Measurements from ENCODE around the gene RIT1. TPM values are rescaled to one million over a fixed set of nuclear protein-coding genes. Genes with fewer than 3 reads are reported as not detected.
"Not testable (repeated sequence)": the region's sequence is repeated elsewhere in the genome, so short reads cannot be mapped to it uniquely, and the experiment has no call there.

Gene RIT1
- total RNA-seq, 1 donor from 2014 or later, result 37.7 TPM

DNA sequence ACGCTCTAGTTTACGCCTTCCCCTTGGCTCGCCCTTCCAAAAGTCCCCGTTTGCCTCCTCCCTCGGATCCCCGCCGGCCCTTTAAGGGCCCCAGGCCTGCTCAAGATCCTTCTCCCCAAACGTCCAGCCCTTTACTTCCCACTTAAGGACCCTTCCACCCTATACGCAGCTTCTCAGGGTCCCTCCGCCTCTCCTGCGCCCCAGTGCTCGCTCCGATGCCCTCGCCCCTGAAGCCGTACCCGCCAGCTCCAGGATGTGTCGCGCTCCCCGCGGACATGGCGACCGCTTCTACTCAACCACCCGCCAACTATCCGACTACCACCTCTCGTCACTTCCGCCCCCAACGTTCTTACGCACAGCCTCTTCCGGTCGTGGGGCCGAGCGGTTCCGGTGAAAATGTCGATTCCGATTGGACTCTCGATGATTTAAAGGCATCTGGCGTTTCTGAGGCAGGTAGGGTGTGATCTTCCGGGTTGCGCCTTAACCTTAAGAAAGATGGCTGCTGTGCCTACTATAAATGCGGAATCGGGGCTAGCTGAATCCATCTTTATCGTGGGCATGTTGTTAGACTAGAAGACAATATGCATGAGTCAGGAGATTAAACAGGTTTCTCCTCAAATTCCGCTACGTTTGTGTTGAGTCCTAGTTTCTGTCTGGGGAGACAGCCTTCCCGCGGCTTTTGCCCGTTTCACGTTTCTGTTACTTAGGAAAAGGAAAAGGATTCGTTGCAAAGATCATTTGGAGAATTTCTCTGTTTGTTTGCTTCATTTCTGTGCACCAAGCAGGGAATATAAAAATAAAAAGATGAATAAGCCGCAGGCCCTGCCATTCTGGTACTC lies 23.2 kb upstream of the RIT1 start, which contains the start of gene KHDC4:
KHDC4 (minus strand) TSS at position 317 of the 839 bp plus-strand sequence; CDS start at position 277, 40 bp downstream.
- peak; percentile 95 for DNase-seq (ENCODE audit: low read depth, low spot score)

DNA sequence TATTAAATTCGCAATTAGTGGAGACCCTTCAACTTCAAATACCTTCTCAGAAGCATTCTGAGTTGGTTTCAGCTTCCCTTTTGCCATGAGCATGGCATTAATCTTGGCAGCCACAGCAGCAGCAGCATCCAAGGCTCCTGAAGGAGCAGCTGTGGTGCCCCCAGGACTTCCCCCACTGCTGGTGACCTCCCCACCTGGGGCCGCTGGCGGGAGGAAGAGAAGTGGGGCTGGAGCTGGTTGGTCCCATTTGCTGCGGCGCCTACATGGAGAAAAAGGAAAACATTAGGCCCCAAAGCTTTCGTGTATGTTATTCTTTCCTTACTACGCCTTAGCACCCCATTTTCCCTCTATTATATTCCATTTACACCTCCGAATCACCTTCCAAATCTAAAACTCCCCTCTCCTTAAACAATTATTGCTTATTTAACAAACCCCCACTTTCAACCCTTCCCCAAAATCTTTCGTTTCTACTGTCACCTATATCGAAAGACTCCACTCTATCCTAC lies 22.5 kb upstream of the RIT1 start:
- DNase-seq (ENCODE audit: low read depth, low spot score), result no peak

DNA sequence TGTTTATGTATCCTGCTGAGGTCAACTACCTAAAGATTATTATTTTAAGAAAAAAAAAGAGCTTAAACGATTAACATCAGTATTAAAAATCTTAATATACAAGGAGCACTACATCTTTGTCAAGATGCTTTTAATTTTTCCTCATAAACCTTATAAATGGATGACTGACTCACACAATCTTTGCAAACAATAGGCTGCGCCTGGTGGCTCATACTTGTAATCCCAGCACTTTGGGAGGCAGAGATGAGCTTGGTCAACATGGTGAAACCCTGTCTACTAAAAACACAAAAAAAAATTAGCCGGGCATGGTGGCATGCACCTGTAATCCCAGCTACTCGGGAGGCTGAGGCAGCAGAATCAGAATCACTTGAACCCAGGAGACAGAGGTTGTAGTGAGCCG lies 21.3 kb upstream of the RIT1 start:
- DNase-seq (ENCODE audit: low read depth, low spot score), result no peak

DNA sequence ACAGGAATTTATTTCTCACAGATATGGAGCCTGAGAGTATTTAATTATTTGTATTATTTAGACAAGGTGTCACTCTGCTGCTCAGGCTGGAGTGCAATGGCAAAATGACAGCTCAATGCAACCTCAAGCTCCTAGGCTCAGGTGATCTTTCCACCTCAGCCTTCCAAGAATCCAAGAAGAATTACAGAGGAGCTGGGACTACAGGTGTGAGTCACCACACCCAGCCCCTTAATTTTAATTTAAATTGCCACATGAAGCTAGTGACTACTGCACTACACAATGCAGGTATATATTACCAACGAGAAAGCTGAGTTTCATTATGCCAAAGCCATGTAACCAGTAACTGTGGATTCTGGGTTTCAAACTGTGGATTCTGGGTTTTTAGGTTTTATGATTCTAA lies 20.9 kb upstream of the RIT1 start:
- no peak for DNase-seq (ENCODE audit: low read depth, low spot score)

DNA sequence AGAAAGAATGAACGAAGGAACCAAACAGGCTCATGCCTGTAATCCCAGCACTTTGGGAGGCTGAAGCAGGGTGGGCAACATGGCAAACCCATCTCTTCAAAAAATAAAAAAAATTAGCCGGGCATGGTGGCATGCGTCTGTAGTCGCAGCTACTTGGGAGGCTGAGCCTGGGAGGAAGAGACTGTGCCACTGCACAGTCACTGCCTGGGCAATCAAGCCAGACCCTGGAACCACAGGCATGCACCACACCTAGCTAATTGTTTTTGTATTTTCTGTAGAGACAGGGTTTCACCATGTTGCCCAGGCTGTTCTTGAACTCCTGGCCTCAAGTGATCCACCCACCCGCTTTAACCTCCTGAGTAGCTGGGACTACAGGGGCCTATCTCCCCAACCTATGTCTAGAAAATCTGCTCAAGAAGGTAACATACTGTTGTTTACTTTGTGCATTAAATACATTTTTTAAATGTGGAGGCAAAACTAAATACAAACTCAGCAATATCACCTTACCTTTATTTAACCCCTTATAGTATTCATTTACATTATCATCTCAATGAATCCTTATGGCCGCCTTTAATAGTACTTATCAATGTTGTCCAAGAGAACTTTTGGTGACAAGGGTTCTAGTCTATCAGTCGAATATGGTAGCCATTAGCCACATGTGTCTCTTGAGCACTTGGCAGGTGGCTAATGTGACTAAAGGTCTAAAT lies 20.3 kb upstream of the RIT1 start:
- DNase-seq (ENCODE audit: low read depth, low spot score), result no peak

DNA sequence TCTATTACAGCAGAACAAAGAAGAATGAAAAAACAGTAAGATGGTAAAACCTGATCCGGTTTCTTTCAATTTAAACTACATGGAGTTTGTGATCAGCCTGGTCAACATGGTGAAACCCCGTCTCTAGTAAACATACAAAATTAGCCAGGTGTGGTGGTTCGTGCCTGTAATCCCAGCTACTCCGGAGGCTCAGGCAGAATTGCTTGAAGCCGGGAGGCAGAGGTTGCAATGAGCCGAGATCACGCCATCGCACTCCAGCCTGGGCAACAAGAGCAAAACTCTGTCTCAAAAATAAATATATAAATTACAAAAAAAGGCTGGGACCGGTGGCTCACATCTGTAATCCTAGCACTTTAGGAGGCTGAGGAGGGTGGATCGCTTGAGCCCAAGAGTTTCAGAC lies 19.6 kb upstream of the RIT1 start:
- not testable (repeated sequence) for DNase-seq (ENCODE audit: low read depth, low spot score)

DNA sequence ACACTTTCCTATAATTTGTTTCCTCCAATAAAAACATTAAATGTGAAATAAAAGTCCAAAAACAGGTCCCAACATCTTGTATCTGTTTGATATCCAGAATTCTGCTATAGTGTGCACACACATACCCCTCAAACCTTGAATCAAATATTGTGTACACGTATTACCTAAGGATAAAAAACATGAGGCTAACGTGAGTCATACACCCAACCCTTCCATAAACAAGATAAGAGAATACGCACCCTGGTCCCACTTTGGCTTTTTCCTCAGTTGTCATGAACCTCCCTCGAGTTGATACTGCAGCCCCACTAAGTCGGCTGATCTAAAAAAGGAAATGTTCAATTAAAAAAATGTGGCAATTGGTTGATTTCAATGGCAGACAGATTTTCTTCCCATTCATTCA lies 17.9 kb upstream of the RIT1 start:
- no peak for DNase-seq (ENCODE audit: low read depth, low spot score)

DNA sequence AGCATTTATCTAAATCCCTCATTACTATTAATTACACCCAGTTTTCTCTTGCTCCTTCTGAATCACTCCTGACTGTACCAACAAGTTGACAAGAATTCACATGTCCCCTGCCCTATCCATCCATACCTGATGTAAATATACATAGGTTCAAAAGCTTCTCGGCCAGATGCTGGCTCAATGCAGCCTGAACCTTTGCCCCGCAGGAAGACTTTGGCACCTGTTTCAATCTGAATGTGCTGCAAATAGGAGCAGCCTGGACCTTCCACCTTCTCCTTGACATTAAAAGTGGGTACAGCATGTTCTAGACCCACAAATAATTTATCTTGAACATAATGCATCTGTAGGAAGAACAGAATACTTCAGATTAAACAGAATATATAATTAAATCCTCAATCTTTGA lies 14.4 kb upstream of the RIT1 start:
- DNase-seq (ENCODE audit: low read depth, low spot score), result no peak

DNA sequence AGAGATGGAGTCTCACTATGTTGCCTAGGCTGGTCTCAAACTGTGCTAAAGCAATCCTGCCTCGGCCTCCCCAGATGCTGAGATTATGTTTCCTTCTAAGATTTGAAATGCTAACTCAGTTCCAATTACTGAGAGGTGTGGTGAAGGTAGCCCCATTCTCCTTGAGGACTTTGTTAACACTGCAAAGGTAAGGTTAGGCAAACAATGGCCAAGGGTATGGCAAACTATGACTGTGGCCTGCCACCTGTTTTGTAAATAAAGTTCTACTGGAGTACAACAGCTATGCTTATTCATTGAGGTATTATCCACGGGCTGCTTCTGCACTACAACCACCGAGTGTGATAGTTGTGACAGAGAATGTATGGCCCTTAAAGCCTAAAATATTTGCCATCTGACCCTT lies 9.6 kb upstream of the RIT1 start:
- no peak for DNase-seq (ENCODE audit: low read depth, low spot score)

DNA sequence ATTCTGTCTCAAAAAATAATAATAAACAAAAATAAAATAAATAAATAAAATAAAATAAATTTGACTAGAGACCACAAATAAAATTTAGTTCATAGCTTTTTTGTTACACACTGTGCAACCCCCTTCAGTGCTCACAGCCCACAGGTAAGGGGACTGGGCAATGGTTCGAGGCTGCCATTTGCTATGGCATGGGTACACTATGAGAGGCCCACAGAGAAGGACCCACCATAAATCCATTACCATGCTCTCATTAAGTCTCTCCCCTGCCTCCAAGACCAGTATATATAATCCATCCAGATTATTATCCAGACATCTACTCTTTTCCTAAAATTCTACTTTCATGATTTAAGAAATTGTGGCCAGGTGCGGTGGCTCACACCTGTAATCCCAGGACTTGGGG lies 8.7 kb upstream of the RIT1 start:
- no peak for DNase-seq (ENCODE audit: low read depth, low spot score)

DNA sequence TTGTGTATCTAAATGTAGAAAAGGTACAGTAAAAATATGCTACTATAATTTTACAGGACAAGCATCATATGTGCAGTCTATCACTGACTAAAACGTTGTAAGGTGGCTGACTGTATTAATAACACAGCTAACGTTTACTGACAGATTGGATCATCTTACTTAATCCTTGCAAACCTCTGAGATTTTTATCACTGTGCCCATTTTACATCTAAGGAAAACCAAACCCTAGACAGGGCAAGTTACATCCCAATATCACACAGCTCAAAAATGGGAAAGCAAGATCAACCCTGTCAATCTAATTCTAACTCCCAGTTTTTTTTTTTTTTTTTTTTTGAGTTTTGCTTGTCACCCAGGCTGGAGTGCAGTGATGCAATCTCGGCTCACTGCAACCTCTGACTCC lies 7.5 kb upstream of the RIT1 start:
- DNase-seq (ENCODE audit: low read depth, low spot score), result no peak

DNA sequence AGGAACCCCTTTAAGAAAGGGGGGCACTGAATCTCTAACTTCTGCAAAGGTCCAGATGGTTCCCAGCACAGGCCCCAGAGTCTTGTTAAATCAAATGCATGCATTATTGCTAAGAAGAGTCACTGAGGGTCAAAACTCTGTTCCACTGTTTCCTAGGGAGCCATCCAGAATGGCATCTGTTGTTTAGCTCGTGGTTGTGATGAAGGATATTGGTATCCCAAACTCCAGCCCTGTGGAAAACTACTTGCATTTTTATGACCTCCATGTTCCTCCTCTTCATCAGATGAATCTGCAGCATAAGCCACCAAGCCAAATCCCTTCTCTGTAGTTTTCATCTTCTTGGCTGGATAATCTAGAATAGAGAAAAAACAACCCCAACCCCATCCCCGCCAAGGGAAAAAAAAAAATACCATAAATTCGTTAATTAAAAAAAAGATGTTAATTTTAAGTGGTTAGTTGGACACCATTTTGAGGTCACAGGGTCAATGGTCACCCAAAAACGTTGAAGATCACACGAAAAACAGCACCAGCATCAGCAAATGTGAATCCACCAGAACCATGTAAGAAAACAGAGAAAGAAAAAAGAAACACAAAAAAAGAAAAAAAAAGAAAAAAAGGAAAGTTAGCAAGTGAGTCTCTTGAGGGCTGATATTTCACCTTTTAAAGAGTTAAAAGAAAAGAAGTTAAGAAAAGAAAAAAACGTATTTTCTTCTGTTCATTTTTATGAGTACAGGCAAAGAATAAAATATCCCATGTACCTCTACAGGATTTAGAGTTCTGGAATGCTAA lies 3.0 kb upstream of the RIT1 start:
- DNase-seq (ENCODE audit: low read depth, low spot score), result no peak

DNA sequence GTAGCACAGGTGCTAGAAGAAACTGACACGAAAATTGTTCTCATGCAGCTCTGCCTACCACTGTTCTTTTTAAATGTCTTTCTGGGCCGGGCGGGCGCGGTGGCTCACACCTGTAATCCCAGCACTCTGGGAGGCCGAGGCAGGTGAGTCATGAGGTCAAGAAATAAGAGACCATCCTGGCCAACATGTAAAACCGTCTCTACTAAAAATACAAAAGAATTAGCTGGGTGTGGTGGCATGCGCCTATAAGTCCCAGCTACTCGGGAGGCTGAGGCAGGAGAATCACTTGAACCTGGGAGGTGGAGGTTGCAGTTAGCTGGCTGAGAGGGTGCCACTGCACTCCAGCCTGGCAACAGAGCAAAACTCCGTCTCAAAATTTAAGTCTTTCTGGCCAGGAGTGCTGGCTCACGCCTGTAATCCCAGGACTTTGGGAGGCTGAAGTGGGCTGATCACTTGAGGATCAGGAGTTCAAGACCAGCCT lies 947 bp upstream of the RIT1 start:
- DNase-seq (ENCODE audit: low read depth, low spot score), result no peak

DNA sequence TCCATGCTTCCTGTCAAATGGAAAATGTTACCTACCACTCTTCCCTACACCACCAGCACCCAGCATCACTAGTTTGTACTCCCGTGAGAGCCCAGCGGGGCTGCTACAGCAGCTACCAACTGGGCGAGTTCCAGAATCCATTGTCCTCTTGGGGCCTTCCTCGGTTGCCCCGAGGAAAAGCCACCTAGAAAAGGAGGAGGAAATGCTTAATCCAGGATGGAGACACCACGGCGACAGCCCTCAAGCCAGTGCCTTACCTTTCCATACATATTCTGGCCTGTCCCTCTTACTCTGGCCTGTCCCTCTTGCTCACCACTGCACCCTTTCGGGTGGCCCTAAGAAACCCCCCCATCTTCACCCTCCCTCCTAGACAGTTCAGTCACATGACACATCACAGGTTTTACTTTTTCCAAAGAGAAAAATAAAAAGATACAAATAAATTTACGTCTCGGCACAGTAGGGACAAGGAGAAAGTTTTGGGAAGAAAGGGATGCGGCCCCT lies 478 bp downstream of the RIT1 start:
- no peak for DNase-seq (ENCODE audit: low read depth, low spot score)

DNA sequence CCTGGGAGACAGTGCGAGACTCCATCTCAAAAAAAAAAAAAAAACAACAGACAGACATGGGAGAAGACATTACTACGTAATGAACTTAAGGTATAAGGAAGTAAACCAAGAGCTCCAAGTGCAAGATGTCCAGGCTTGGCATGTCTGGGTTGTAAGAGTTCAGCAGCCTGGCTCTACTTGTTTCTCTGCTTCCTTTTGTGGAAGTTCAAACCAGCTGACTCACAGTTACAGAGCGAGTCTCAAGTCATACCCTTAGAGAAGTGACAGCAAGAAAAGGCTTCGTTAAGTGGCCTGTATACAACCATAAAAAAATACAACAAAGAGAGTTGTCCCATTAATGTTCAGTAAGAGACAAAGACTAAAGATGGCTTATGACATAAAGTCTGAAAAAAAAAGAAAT lies 1.3 kb downstream of the RIT1 start:
- DNase-seq (ENCODE audit: low read depth, low spot score), result no peak

DNA sequence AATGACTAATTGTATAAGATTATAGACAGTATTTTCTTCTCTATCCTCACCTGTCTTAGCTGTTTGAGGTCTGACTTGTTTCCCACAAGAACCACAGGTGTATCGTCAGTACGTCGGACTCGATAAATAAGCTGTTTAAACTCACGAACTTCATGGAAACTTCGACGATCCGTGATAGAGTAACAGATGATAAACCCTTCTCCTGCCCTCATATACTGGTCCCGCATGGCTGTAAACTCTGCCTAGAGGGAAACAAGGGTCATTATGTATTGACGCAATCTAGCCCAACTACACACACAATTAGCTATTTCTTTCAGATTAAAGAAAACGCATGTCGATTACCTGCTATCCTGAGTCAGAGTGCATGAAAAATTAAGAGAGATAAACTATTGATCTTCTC lies 6.9 kb downstream of the RIT1 start:
- DNase-seq (ENCODE audit: low read depth, low spot score), result no peak

DNA sequence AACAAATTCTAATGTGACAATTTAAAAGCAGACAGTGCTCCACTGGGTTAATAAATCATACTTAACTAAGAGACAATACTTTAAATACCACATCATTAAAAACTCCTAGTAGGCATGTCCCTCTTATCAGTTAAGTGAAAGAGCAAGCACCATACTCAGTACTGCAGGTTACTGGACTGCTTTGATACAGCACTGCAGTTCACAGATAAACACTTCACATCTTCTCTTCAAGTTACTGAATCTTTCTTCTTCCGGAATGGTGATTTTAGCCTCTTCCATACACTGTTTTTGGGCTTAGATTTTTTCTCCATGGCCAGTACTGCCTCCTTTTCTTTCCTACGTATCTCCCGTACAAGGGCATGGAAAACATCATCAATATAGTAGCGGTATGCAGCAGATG lies 11.0 kb downstream of the RIT1 start:
- no peak for DNase-seq (ENCODE audit: low read depth, low spot score)

DNA sequence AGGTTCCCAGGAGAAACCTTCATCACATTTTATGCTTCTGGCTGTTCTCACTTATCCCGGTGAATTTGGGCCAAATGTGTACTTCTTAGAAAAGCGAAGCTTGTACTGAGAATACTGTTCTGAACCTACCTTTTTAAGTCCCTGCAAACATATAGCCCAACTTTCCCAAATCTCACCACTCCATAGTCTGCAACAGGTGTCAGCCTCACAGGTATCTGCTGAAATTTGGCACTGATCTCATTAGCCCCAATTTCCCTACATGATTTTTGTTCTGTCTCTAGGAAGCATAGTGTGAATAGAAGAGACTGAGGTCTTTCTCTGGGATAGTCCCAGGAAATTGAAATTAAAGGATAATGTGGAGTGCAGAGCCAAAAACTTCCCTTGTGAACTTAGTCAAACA lies 11.5 kb downstream of the RIT1 start:
- DNase-seq (ENCODE audit: low read depth, low spot score), result no peak

DNA sequence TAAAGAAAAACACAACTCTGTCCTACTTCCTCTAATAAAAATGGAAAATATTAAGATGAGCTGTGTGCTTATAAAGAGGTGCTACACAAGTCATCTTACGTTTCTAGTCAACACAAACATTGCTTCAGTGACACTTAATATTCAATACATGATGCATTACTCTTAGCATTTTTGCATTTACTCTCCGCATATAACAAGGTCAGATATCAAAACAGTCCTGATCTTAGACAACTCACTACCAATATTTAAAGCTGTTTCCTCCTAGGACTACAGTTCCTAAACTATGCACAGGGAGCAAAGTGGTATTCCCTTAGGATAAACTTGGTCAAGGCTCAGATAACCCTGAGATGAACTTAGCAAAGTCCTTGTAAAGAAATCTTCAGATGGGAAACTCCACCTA lies 12.3 kb downstream of the RIT1 start:
- DNase-seq (ENCODE audit: low read depth, low spot score), result no peak

DNA sequence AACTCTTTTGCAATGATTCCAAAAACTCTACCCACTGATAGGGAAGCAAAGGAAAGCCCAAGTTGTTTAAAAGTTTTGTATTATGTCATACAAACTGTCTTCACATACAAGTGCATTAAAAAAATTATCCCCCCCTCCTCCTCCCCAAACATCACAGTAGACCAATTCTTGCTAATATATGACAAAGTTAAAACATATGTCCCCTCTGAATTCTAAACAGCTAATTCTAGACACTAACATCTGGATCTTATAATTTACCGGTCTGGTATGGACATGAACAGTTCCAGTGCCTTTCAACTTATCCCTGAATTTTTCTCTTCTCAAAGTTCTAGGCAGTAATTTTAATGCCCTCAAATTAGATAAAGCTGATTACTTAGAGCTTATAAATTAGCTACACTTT lies 13.4 kb downstream of the RIT1 start:
- no peak for DNase-seq (ENCODE audit: low read depth, low spot score)

DNA sequence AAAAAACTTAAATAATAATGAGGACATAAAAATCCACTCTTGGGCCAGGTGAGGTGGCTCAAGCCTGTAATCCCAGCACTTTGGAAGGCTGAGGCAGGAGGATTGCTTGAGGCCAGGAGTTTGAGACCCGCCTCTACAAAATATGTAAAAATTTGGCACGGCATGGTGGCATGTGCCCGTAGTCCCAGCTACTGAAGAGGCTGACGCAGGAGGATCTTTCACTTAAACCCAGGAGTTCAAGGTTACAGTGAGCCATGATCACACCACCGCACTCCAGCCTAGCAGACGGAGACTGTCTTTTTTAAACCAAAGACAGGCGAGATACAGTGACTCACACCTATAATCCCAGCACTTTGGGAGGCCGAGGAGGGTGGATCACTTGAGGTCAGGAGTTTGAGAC lies 14.7 kb downstream of the RIT1 start:
- not testable (repeated sequence) for DNase-seq (ENCODE audit: low read depth, low spot score)

DNA sequence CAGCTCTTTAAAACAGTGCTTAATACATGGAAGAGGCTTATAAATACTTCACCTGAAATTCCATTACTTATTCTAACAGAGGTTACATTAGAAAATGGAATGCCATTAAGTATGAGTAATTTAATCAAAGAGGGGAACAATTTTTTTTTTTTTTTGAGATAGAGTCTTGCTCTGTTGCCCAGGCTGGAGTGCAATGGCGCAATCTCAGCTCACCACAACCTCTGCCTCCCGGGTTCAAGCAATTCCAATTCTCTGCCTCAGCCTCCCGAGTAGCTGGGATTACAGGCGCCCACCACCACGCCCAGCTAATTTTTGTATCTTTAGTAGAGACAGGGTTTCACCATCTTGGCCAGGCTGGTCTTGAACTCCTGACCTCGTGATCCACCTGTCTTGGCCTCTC lies 15.5 kb downstream of the RIT1 start:
- not testable (repeated sequence) for DNase-seq (ENCODE audit: low read depth, low spot score)

Data from pulmonary artery endothelial cell (primary cell).